GM18873 (cell line): ENCODE data around the gene BMPER.

Experiments
- ATAC-seq: cut with Tn5 transposase; IDR thresholded peaks from one replicate; pipeline ENCODE4 v1.9.1; 2021; ENCODE audit warnings: mild to moderate bottlenecking, moderate library complexity, moderate number of reproducible peaks; ENCODE audit not compliant: unreplicated experiment, low FRiP score

Gene BMPER

GRCh38 chr7:34057956-34058355 is 152.6 kb downstream of the BMPER start:
- ATAC-seq, result no peak

GRCh38 chr7:34058801-34059135 is 153.4 kb downstream of the BMPER start:
- no peak for ATAC-seq

- no peak for ATAC-seq
Observed at GRCh38 chr7:34059136-34059828, 153.9 kb downstream of the BMPER start.

- no peak for ATAC-seq
Observed at GRCh38 chr7:34060196-34060947, 155.0 kb downstream of the BMPER start.

DNA sequence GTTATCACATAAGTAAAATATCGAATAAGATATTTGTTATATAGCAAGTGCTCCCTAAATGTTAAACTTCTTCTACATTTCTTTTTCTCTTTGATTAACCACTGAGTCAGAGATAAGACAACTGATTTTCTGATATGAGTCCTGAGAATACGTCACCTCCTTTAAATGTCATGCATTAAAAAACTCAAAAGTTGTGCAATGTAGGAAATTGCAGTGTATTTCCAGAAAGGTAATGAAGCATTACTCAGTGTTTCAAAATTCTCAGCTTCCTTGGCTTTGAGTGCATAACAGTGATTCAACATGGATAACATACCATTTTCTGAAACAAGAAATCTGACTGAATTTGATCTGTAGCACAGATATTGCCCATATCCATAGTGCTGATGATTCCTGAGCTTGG is 155.8 kb downstream of the BMPER start:
- no peak for ATAC-seq

GRCh38 chr7:34062341-34062740 is 157.0 kb downstream of the BMPER start:
- ATAC-seq, result no peak

- ATAC-seq, result no peak
Observed at GRCh38 chr7:34062826-34063225, 157.5 kb downstream of the BMPER start.

GRCh38 chr7:34064519-34065158 is 159.3 kb downstream of the BMPER start:
- no peak for ATAC-seq

DNA sequence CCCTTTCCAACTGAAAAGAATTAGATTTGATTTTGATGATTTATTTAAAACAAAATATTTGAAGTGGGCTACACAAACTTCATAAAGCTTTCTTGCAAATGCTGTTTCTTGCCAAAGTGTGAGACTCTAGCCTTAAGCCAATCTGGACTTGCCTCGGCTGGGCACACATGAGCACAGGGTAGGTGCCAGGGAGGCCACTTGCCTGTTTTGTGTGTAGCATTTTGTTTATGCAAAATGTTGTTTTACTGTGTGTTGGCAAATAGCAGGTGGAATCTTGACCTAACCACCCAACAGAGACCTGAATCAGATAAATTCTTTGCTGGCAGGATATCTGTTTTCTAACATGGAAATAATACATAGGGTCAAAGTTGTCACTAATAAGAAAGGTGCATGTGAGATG is 161.1 kb downstream of the BMPER start:
- no peak for ATAC-seq

- ATAC-seq, result no peak
Observed at GRCh38 chr7:34067005-34067778, 161.9 kb downstream of the BMPER start.

- no peak for ATAC-seq
Observed at GRCh38 chr7:34069676-34070075, 164.3 kb downstream of the BMPER start.

DNA sequence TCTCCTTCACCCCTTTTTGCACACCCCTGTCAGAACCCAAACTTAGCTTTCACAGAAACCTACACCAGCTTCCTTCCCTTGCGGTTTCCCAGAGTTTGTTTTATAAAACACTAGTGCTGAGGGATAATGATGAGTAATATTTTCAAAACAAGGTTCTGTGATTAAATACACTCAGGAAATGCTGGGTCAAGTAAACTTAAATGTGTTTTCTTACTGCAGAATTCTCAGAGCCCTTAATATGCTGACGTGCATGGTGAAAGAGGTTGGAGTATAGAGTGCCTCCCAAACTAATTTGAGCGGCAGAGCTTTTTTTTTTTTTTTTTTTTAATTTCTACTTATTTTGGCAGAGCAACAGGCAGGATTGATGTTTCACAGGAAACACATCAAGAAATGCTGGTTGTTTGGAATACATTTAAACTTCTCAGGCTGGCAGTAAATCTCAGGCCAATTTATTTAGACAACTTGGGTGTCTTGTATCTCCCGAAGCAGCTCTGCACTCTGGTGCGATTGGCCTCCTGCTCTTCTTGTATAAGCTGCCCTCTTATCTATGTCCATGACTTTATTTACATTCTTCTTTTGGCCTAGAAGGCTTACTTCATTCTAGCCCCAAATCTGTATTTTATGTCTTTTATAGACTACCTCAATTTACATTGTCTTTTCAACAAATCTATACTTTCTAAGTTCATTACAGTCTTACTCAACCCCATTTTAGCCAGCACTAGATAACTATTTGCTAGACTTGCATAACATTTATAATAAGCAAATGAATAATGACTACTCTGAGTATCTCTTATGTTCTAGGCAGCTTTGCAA is 165.4 kb downstream of the BMPER start:
- ATAC-seq, result no peak

GRCh38 chr7:34073676-34074075 is 168.3 kb downstream of the BMPER start:
- no peak for ATAC-seq

GRCh38 chr7:34074421-34074820 is 169.1 kb downstream of the BMPER start:
- ATAC-seq, result no peak

DNA sequence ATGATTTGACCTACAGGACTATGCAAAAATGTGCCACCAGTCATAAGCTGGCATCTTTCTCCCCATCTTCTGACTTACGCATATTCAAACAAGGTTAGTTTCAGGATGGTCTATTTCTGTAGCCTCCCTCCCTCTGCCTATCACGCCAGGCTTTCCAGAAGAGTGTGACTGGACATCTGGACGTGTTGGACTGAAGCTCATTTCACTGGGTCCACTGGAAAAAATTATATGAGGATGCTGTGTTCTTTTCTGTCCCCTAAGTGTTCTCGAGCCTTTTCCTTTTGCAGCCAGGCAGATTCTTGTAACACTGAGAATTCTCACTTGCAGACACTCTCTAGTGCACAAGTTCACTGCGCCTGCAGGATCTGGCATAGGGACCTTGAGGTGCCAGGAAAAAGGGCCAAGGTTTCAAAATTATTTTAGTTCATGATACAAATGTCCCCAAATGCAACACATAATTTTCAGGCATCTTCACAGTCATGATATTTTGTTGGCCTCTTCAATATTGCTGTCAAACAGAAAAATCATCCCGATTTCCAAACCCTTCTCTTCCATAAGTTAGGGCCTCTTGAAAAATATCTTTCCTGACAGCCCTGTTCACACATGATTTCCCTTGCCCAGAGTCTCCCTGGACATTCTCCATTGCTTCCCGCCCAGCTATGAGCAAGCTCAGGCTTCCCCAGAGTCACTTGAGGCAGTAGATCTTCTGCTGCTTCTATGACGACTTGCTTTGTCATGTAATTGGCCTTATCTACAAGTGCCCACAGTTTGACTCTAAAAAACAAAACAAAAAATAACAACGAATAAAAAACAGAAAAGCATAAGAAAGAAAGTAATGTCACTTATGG is 170.4 kb downstream of the BMPER start:
- ATAC-seq, result no peak

- no peak for ATAC-seq
Observed at GRCh38 chr7:34077168-34077567, 171.8 kb downstream of the BMPER start.

DNA sequence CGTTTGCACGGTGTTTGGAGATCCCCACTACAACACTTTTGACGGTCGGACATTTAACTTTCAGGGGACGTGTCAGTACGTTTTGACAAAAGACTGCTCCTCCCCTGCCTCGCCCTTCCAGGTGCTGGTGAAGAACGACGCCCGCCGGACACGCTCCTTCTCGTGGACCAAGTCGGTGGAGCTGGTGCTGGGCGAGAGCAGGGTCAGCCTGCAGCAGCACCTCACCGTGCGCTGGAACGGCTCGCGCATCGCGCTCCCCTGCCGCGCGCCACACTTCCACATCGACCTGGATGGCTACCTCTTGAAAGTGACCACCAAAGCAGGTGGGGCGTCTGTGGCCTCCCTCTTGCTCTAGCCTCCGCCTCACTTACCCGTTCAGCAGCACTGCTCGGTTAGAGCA is 173.5 kb downstream of the BMPER start:
- ATAC-seq, result no peak

DNA sequence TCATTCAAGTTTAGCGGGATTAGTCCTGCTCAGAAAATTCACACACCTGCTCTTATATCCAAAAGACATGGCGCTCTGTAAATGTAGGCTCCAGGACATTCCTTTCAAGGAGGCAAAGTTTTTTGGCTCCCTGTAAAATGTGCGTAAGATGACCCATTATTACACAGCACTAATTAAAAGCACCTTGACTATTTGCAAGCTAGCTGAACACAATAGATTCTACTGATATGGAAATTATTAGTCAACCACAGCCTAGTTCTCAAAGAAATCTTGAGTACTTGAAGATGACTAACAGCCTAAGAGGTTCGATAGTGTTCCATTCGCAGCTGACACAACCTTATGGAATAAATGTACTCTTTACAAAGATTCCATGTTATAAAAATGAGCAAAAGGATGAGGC is 175.2 kb downstream of the BMPER start:
- ATAC-seq, result no peak

DNA sequence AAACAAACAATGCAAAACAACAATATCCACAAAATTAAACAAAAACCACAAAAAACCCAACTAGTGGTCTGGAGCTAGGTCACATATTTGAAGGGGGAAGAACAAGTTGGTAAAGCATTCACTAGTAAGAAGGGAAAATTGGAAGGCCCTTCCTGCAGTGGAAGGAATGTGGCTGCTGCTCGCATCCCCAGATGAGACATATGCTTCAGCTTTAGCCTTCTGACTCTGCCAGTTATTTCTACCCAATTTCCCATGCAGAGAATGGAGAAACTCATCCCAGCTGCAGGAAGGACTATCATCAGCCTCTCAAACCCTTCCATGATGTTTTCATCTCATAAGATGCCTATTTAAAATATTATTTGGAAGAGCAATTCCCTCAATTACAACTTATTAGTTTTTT is 176.6 kb downstream of the BMPER start:
- no peak for ATAC-seq
